DOHH2 (cell line): ENCODE data around the gene NXPH3.

Experiments used
- CTCF ChIP-seq: fragments of 200-600 bp; sonication (generic); IDR thresholded peaks from one replicate; pipeline ENCODE4 v1.5.1; 2014; ENCODE audit warnings: antibody characterized with exemption, mild to moderate bottlenecking, low read depth, low read length; ENCODE audit not compliant: poor library complexity, severe bottlenecking
- EZH2phosphoT487 ChIP-seq: fragments of 200-600 bp; sonication (generic); IDR thresholded peaks from 2 replicates; pipeline ENCODE4 v1.6.1; 2017; ENCODE audit warnings: borderline replicate concordance, mild to moderate bottlenecking, antibody characterized with exemption, low read length, moderate library complexity, mixed read lengths

DNA sequence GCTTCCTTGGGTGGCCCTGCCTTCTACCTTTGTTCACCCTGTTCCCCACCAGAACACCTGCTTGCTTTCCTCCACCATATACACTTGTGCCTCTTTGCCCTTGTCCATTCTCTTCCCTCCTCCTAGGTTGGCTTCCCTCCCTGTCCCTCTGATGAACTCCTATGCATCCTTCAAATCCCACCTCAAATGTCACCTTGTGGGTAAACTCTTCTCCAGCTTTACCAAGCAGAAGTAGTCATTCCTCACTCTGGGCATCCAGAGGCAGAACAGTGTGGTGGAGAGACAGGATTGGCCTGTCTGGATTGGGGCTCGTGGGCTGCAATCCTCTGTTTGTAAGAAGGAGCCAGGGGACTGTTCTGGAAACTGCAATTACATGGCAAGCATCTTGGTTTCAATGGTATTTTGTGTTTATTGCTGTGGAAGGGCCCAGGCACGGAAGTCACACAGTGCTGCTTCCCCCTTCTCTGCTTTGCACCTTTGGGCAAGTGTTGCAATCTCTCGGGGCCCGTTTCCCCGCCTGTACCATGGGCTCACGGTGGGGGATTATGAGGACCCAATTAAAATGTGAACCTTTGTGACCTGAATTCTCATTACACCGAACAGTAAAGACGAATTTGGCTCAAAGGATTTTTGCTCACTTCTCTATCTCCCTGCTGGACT, 21.9 kb upstream of the NXPH3 start:
- TF ChIP-seq CTCF (no peak), EZH2phosphoT487 (no peak)
